Left colon (tissue), 2 donors: ENCODE data around the gene COQ10A. TPM values are rescaled to one million over a fixed set of nuclear protein-coding genes. Genes with fewer than 3 reads are reported as not detected.

ENCODE experiments used
- ATAC-seq: fragments of 200-7000 bp; cut with Tn5 transposase; one replicate; pipeline ENCODE4 v1.9.1; 2020; ENCODE audit warnings: mild to moderate bottlenecking, moderate library complexity
- DNase-seq, 2 donors: peaks; one replicate each; pipeline ENCODE4 v3.0.0-alpha.2; 2020
- intact Hi-C, 2 donors: fragments of 100-400 bp; cut with DNase I in 1 of 2; cut with micrococcal nuclease in 1 of 2; formaldehyde crosslinking; loops; one replicate each; pipeline versions ENCODE4 v1.11.2 to v1.14.0; 2022; cut with DNase I, micrococcal nuclease
- total RNA-seq, 2 donors: library from RNA; stranded (reverse); fragmentation: NEBNext Ultra II Directional; extraction: Animal tissue kit (Norgen Biotek cat#: 25700); gene quantifications; one replicate each; pipeline ENCODE4 v1.2.1, GENCODE V29; 2021
- donor health status: DM: no; HTN: no; CAD: no.
- donor health status: DM: yes; HTN: yes; CAD: no.

Gene COQ10A
- total RNA-seq, 2 donors from 2014 or later = 4.1 to 5.3 TPM

DNA sequence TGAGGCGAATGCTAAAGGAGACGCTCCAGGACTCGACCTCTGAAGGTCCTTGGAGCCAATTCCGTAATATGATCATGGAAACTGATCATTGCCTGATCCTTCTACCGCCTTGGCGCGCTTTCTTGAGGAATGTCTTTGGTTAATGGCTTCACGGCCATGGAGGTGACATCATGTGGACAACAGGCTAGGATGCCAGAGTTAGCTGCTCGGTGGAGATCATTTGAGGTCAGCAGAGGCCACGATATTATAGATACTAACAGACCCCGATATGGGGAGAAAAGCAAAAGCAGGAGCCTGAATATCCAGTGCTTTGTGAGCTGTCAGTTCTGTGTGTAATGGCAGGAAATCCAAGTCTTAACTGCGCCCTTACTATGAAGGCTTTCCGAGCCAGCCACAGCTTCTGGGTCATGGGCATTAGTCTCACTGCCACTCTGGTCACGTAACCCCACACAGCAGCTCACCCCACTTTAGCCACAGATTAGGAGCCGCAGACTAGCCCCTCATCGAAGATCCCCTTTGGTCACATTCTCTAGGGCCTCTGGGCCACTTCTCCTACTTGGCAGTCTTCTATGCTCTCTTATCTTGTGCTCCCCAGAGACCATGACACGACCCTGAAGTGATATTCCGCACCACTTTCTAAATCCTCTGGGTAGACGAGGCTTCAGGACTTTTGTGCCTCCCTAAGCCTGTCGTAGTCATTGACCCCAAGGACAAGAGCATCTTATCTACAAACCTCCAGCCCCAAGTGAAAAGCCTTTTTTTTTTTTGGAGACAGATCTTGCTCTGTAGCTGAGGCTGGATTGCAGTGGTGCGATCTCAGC lies 34.1 kb downstream of the COQ10A start:
- ATAC-seq (peak; percentile 10), DNase-seq (peak; percentile 14 to 38)
- intact Hi-C loops = no loop called here

DNA sequence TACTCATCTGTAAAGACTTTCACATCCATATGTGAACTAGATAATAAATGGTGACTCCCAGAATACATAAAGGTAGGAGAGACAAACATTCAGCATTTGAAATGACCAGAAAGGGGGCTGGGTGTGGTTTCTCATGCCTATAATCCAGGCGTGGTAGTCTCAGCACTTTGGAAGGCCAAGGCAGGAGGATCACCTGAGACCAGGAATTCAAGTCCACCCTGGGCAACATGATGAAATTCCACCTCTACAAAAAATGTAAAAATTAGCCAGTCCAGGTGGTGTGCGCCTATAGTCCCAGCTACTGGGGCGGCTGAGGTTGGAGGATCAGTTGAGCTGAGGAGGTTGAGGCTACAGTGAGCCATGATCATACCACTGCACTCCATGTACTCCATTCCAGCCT lies 37.5 kb downstream of the COQ10A start:
- intact Hi-C loops = no loop called here
- no peak for ATAC-seq
- DNase-seq = no peak

DNA sequence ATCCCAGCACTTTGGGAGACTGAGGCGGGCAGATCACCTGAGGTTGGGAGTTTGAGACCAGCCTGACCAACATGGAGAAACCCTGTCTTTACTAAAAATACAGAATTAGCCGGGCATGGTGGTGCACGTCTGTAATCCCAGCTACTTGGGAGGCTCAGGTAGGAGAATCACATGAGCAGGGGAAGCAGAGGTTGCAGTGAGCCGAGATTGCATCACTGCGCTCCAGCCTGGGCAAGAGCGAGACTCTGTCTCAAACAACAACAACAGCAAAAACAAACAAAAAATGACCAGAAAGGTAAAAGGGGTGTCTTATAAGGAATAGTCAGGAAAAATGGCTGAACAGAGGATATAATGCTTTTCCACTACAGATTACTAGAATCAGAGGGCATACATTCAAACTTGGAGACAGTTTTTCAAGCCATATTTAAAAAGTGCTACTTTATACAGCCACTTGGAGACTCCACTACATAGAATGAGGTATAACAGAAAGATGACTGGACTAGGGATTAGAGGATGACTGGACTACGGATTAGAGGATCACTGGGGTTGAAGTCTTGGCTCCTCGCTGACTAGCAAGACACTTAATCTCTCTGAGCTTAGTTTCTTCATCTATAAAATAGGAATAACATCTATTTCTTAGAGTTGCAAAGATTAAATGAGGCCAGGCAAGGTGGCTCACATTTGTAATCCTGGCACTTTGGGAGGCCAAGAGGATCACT lies 38.3 kb downstream of the COQ10A start:
- ATAC-seq = no peak

DNA sequence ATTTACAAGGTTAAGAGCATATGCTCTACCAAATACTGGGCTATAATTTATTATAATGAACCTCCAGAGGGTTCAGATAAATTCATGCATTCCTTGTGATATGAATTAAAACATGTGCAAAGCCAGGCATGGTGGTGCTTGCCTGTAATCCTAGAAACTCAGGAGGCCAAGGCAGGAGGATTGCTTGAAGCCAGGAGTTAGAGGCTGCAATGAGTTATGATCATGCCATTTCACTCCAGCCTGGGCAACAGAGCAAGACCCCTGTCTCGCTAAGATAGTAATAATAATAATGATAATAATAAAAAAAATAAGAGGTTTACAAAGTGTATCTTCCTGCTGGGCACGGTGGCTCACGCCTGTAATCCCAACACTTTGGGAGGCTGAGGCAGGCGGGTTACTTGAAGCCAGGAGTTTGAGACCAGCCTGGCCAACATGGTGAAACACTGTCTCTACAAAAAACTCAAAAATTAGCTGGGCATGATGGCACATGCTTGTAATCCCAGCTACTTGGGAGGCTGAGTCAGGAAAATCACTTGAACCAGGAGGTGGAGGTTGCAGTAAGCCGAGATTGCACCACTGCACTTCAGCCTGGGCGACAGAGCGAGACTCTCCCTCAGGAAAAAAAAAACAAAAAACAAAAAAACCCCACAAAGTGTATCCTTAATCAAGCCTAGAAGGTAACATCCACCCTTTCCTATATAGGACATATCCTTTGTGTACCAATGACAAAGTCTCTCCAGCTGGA lies 40.7 kb downstream of the COQ10A start:
- ATAC-seq (no peak), DNase-seq (no peak)
- intact Hi-C loops = no loop called here

More for the DNA sequence above, 38.3 kb downstream of the COQ10A start:
- intact Hi-C loops = no loop called here
- no peak for DNase-seq

DNA sequence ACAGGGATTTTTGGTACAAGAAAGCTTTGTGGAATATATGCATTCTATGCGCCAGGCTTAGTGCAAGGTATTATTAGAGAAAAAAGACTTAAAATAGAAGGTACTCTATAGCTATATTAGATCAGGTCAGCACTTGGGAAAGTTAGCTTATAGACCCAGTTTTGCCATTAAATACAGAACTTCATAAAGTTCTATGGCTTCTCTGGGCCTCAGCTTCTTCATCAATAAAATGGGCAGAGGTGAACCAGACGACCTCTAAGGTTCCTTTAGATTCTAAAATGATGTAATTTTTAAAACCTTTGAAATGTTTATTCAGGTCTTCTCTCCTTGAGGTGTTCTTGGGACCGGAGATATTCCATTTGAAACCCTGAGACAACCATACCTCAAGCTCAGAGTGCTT lies 42.0 kb downstream of the COQ10A start:
- DNase-seq (no peak), ATAC-seq (no peak)
- intact Hi-C loops = no loop called here

DNA sequence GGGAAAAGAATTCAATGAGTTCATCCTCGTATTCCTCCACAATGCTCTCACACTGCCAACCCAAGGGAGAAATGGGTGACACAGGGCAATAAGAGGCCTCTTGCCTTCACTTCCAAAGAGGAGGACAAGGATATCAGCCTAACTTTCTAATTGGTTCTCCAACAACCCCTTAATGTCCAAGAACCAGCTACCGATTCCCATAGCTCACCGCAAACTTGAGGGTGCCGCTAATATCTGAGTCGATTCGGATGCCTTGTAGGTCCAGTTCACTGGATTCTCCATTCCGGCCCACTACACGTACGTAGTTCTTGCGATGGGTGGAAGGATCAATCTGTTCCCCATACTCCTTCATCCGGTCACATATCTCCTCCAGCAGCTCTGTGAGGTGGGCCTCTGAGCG lies 44.3 kb downstream of the COQ10A start:
- DNase-seq (no peak), ATAC-seq (no peak)
- intact Hi-C loops = loop anchor here in 1 of 2 donors (10.0 kb wide), 1 partner anchor 154 kb away; the partner anchor contains the start of gene SPRYD4

DNA sequence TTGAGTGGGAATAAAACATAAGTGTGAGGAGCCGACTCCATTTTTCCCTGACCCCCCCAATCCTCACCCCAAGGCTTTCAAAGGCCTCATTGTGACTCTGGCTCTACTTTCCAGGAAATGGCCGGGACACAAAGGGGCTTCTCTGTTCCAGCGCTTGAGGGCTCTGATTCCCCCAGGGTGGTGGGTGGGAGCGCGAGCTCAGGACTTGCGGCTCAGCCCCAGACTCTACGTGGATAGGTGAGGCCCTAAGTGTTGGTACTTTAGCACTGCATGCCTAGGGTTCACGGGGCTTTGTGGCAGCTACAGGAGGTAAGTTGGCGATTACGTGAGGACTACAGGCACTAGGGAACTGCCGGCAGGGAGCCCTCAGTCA lies 48.5 kb downstream of the COQ10A start:
- DNase-seq = no peak
- intact Hi-C loops = loop anchor here in 1 of 2 donors (10.0 kb wide), 1 partner anchor 150 kb away; the partner anchor contains the start of gene SPRYD4
- ATAC-seq = peak; percentile 32

DNA sequence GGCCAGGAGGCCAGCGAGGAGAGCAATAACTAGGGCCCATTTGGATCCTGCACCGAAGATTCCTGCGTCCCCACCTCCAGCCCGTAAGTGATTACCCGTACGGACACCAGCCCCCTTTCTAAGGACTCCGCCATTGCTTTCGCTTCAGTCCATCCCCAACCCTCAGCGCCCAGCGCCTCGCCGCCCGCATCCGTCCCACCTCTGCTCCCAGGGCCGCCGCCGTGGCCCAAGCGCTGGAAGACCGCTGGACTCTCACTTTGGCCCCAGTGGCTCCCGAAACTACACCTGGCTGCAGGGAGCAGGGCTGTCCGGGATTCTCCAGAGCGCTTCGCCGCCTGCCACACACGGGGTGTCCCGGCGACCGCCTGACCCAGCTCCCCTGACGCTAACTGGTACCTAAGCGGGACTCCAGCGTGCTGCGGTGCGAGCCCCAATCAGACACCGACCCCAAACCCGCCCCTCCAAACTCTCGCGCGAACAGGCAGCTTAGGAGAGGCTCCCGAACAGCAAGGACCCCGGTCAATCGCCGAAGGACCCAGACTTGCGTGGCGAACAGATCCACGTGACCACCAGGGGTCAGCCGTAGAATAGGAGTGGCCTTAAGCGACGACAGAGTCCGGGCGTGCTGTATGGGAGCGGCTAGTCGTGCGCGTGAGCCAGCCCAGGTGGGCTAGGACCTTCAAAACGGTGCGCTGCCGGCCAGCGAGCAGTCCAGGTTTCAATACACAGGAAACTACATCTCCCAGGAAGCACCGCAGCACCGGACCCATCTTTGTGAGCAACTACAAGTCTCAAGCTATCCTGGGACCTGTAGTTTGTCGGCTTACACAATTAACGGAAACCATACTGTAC lies 49.1 kb downstream of the COQ10A start, which contains the start of gene CNPY2:
TSS of gene CNPY2 (minus strand) at position 367 of the 852 bp plus-strand sequence. CDS start 771 bp downstream, outside the sequence.
- peak; percentile 96 to 97 for DNase-seq
- peak; percentile 88 for ATAC-seq
- intact Hi-C loops = loop anchor here in 1 of 2 donors (10.0 kb wide), 1 partner anchor 149 kb away; the partner anchor contains the start of gene SPRYD4

DNA sequence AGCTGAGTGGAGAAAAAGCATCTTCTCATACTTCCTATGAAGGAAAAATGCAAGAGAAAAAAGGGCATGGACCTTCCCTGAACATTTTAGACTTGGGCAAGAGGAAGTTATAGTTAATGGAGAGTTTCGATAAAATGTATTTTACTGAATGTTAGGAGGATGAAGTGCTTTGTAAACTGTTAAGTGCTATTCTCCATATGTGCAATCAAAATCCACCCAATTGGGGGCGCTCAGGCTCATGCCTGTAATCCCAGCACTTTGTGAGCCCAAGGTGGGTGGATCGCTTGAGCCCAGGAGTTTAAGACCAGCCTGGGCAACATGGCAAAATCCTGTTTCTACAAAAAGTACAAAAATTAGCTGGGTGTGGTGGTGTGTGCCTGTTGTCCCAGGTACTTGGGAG lies 50.9 kb downstream of the COQ10A start:
- DNase-seq (no peak), ATAC-seq (no peak)
- intact Hi-C loops = loop anchor here in 1 of 2 donors (10.0 kb wide), 1 partner anchor 147 kb away; the partner anchor contains the start of gene SPRYD4

Other genes with a start within 250 kb of the COQ10A start
- 1 to 10 TPM; 3.9 to 5.0 TPM for gene IKZF4, start 245.9 kb upstream of the COQ10A start, total RNA-seq
- 10 to 100 TPM; 54.5 to 73.9 TPM for gene RPS26, start 225.0 kb upstream of the COQ10A start, total RNA-seq
- gene ERBB3, start 186.8 kb upstream of the COQ10A start, total RNA-seq = 100 to 1,000 TPM; 188 to 261 TPM
- gene PA2G4, start 162.4 kb upstream of the COQ10A start, total RNA-seq = 10 to 100 TPM; 59.6 to 80.9 TPM
- 1,000 to 10,000 TPM; 2,955 to 2,956 TPM for gene RPL41, start 150.3 kb upstream of the COQ10A start, total RNA-seq
- 1 to 10 TPM; 3.5 to 4.1 TPM for gene ZC3H10, start 148.7 kb upstream of the COQ10A start, total RNA-seq
- 10 to 100 TPM; 44.4 to 48.6 TPM for gene ESYT1, start 138.7 kb upstream of the COQ10A start, total RNA-seq
- gene MYL6B, start 114.4 kb upstream of the COQ10A start, total RNA-seq = 10 to 100 TPM; 17.1 to 21.9 TPM
- gene MYL6, start 108.6 kb upstream of the COQ10A start, total RNA-seq = 1,000 to 10,000 TPM; 1,832 to 2,224 TPM
- gene SMARCC2, start 77.5 kb upstream of the COQ10A start, total RNA-seq = 10 to 100 TPM; 81.7 to 85.6 TPM
- 10 to 100 TPM; 31.5 to 35.1 TPM for gene RNF41, start 45.0 kb upstream of the COQ10A start, total RNA-seq
- 10 to 100 TPM; 23.2 to 29.5 TPM for gene NABP2, start 42.6 kb upstream of the COQ10A start, total RNA-seq
- 100 to 1,000 TPM; 152 to 244 TPM for gene SLC39A5, start 36.9 kb upstream of the COQ10A start, total RNA-seq
- gene ANKRD52, start 8.6 kb upstream of the COQ10A start, total RNA-seq = 10 to 100 TPM; 47.4 to 54.8 TPM
- gene CS, start 33.4 kb downstream of the COQ10A start, total RNA-seq = 100 to 1,000 TPM; 304 to 403 TPM
- 10 to 100 TPM; 70.8 to 90.5 TPM for gene CNPY2, start 49.0 kb downstream of the COQ10A start, total RNA-seq
- gene PAN2, start 67.1 kb downstream of the COQ10A start, total RNA-seq = 10 to 100 TPM; 46.4 to 53.8 TPM
- gene IL23A, start 71.9 kb downstream of the COQ10A start, total RNA-seq = not detected
- 10 to 100 TPM; 77.7 to 79.2 TPM for gene STAT2, start 93.2 kb downstream of the COQ10A start, total RNA-seq
- gene APOF, start 95.9 kb downstream of the COQ10A start, total RNA-seq = not detected
- 1 to 10 TPM; 5.8 to 9.7 TPM for gene TIMELESS, start 182.5 kb downstream of the COQ10A start, total RNA-seq
- gene MIP, start 187.7 kb downstream of the COQ10A start, total RNA-seq = not detected
- 1 to 10 TPM; 3.9 to 5.2 TPM for gene SPRYD4, start 201.6 kb downstream of the COQ10A start, total RNA-seq
- 1 to 10 TPM in 1 of 2 donors, under 1 TPM in 1; 0.53 to 1.0 TPM for gene GLS2, start 221.2 kb downstream of the COQ10A start, total RNA-seq